GM12878 (cell line): Measurements from ENCODE around the gene ACSF2.

Source experiments
- CHD2 ChIP-seq: IDR thresholded peaks from 2 replicates; pipeline ENCODE4 v1.6.1; 2011; ENCODE audit warnings: low read depth, low read length, improper control_type of control experiment, borderline replicate concordance
- FOS ChIP-seq: IDR thresholded peaks from 3 replicates; pipeline ENCODE4 v1.6.1; 2011; ENCODE audit warnings: borderline replicate concordance; ENCODE audit not compliant: insufficient read length; ENCODE audit errors: extremely low read depth
- MXI1 ChIP-seq: fragments of 150-350 bp; IDR thresholded peaks from 2 replicates; pipeline ENCODE4 v1.6.1; 2011; ENCODE audit warnings: low read depth, mild to moderate bottlenecking, inconsistent platforms, low read length, improper control_type of control experiment
- POLR2AphosphoS5 ChIP-seq: IDR thresholded peaks from 2 replicates; pipeline ENCODE4 v1.6.1; 2011; ENCODE audit warnings: mild to moderate bottlenecking, low read length, inconsistent platforms
- POU2F2 ChIP-seq: IDR thresholded peaks from 3 replicates; pipeline ENCODE4 v1.6.1; 2011; ENCODE audit warnings: low read depth, mild to moderate bottlenecking, low read length, borderline replicate concordance
- SRF ChIP-seq, 2 experiments: IDR thresholded peaks; 2 replicates each; pipeline ENCODE4 v1.6.1; 2011; ENCODE audit warnings: low read depth in 2 of 2, low read length in 2 of 2, mild to moderate bottlenecking in 1 of 2, moderate library complexity in 1 of 2
- ZZZ3 ChIP-seq: IDR thresholded peaks from 2 replicates; pipeline ENCODE4 v1.6.1; 2011; ENCODE audit warnings: low read depth; ENCODE audit not compliant: control insufficient read depth, insufficient read length
- TF ChIP-seq, protein P1 (sequence below): IDR thresholded peaks from 2 replicates; pipeline ENCODE4 v1.6.1; 2012; ENCODE audit warnings: mild to moderate bottlenecking, low read depth, low read length
- TF ChIP-seq, protein P2 (sequence below), 3 experiments: IDR thresholded peaks in 2 of 3; conservative IDR thresholded peaks in 1 of 3; 2 replicates each; pipeline ENCODE4 v1.5.1; 2011; ENCODE audit warnings: low read depth in 3 of 3, low read length in 3 of 3, mild to moderate bottlenecking in 3 of 3, control low read depth in 2 of 3, moderate library complexity in 2 of 3, inconsistent platforms in 1 of 3, mixed read lengths in 1 of 3; ENCODE audit not compliant: control insufficient read depth in 2 of 3, insufficient read depth in 1 of 3; ENCODE audit errors: extremely low read depth in 1 of 3

DNA sequence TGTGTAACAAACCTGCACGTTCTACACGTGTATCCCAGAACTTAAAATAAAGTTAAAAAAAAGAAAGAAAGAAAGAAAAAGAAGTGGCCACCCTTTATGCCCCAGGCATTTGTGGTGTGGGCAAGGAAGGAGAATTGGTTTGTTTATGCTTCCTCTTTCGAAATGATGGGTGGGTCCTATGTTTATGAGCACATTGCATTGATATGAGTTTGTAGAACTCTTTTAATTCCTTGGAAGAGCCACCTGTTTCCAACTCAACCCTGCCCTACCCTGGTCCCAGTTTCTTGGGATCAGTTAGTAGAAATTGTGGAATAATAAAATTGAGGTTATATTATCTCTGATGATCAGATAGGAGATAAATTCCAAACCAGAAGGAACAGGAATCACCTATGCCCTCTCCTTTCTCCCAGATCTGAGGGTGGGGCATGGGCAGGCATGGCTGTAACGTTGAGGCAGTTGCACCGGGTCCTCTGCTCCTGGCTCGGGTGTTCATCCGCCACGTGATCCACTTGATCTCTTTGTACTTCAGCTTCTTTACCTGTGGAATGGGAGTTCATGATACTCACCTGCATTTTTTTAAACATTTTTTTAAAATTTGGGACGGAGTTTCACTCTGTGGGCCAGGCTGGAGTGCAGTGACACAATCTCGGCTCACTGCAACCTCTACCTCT lies 26.7 kb downstream of the ACSF2 start:
- TF ChIP-seq, protein P1, sequence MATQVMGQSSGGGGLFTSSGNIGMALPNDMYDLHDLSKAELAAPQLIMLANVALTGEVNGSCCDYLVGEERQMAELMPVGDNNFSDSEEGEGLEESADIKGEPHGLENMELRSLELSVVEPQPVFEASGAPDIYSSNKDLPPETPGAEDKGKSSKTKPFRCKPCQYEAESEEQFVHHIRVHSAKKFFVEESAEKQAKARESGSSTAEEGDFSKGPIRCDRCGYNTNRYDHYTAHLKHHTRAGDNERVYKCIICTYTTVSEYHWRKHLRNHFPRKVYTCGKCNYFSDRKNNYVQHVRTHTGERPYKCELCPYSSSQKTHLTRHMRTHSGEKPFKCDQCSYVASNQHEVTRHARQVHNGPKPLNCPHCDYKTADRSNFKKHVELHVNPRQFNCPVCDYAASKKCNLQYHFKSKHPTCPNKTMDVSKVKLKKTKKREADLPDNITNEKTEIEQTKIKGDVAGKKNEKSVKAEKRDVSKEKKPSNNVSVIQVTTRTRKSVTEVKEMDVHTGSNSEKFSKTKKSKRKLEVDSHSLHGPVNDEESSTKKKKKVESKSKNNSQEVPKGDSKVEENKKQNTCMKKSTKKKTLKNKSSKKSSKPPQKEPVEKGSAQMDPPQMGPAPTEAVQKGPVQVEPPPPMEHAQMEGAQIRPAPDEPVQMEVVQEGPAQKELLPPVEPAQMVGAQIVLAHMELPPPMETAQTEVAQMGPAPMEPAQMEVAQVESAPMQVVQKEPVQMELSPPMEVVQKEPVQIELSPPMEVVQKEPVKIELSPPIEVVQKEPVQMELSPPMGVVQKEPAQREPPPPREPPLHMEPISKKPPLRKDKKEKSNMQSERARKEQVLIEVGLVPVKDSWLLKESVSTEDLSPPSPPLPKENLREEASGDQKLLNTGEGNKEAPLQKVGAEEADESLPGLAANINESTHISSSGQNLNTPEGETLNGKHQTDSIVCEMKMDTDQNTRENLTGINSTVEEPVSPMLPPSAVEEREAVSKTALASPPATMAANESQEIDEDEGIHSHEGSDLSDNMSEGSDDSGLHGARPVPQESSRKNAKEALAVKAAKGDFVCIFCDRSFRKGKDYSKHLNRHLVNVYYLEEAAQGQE, result no peak
- no peak for TF ChIP-seq CHD2
- no peak for TF ChIP-seq POLR2AphosphoS5
- no peak for TF ChIP-seq POU2F2
- TF ChIP-seq FOS, result no peak
- no peak for TF ChIP-seq SRF (IDR thresholded peaks at IDR 0.05; ENCODE audit: low read depth in 2 of 2, low read length in 2 of 2)
- TF ChIP-seq, protein P2, sequence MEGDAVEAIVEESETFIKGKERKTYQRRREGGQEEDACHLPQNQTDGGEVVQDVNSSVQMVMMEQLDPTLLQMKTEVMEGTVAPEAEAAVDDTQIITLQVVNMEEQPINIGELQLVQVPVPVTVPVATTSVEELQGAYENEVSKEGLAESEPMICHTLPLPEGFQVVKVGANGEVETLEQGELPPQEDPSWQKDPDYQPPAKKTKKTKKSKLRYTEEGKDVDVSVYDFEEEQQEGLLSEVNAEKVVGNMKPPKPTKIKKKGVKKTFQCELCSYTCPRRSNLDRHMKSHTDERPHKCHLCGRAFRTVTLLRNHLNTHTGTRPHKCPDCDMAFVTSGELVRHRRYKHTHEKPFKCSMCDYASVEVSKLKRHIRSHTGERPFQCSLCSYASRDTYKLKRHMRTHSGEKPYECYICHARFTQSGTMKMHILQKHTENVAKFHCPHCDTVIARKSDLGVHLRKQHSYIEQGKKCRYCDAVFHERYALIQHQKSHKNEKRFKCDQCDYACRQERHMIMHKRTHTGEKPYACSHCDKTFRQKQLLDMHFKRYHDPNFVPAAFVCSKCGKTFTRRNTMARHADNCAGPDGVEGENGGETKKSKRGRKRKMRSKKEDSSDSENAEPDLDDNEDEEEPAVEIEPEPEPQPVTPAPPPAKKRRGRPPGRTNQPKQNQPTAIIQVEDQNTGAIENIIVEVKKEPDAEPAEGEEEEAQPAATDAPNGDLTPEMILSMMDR (IDR thresholded peaks at IDR 0.05 in 2 of 3, conservative IDR thresholded peaks at IDR 0.05 in 1 of 3; ENCODE audit: control insufficient read depth in 2 of 3, extremely low read depth in 1 of 3, insufficient read depth in 1 of 3, low read depth in 3 of 3, low read length in 3 of 3), result no peak
- no peak for TF ChIP-seq ZZZ3
- no peak for TF ChIP-seq MXI1
